ENCODE measurements around the gene RUBCN.
"Not testable (repeated sequence)": the region's sequence is repeated elsewhere in the genome, so short reads cannot be mapped to it uniquely, and the experiment has no call there.

RUBCN gene

DNA sequence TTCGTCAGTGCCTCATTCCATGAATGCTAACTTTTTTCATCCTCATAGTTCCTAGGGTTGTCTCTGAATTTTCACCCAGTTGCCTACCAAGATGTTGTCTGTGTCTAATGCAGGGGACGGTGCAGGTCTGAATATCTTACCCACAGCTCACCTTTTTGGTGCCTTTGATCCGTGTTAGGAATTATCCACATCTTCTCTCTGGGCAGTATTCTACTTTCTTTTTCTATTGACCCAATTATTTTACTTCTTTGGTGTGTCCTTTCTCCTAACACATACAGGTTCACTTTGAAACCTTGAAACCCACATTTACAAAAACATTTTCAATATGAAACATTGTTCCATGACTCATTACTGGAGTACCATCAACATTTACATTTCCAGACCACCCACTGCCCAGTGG is 80.6 kb downstream of the RUBCN start:
- not testable (repeated sequence) for DNase-seq

DNA sequence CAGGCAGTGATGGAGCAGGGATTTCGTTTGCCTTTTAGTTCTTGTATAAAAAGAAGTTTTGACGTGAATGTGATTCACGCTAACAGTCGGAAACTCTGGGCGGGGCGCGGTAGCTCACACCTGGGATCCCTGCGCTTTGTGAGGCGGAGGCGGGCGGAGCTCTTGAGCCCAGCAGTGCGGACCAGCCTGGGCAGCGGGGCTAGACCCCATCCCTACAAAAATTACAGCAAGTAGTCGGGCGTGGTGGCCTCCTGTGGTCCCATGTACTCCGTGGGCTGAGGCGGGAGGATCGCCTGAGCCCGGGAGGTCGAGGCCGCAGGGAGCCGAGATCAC is 81.7 kb downstream of the RUBCN start:
- not testable (repeated sequence) for DNase-seq

DNA sequence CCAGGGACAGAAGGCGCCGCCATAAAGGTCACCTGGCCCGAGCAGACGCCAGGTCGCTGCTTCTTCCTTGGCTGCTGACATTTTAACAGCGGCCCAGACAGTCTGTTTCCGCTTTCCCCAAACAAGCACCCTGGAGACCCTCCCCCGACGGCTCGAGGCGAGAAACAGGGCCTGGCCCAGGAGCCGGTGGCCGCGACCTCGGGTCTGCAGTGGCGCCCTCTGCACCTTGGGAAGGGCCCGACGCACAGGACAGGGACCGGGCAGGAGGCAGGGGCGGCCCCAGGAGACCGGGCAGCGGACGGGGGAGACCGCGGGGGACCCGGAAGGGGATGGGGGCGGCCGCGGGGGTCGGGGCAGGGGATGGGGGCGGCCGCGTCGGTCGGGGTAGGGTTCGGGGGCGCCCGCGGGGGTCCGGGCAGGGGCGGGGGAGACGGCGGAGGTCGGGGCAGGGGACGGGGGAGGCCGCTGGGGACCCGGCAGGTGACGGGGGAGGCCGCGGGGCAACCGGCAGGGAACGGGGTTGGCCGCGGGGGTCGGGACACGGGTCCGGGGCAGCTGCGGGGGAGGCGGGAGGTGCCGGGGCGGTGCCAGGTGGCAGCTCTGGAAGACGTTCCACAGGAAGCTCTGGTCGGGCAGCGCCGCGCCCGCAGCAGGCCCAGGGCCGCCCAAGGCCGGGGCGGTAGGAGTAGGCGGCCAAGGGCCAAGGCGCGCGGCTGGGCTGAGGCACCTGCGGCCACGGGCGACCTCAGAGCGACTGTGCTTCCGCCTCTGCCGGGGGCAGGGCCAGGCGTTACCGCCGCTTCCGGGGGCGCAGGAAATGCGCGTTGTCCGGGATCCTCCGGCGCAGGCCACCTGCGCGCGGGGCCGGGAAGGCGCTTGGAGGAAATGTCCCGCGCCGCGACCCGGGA is 82.4 kb downstream of the RUBCN start:
- not testable (repeated sequence) for DNase-seq

DNA sequence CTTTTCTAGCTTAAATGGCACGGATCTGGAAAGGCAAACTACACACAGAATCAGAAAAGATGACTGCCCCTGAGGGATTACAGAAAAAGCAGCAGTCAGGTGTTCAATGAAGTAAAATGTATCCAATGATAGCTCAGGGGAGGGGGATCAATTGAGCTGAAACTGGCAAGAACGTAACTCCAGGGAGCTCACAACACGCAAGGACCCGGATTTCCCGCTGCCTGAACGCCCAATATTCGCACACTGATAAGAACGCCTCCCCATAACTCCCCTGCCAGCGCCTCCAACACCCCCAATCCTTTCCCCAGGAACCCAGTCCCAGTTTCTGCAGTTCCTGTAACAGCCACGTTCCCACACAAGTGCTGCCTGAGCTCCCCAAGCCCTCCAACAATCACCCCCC is 83.8 kb downstream of the RUBCN start:
- not testable (repeated sequence) for DNase-seq

DNA sequence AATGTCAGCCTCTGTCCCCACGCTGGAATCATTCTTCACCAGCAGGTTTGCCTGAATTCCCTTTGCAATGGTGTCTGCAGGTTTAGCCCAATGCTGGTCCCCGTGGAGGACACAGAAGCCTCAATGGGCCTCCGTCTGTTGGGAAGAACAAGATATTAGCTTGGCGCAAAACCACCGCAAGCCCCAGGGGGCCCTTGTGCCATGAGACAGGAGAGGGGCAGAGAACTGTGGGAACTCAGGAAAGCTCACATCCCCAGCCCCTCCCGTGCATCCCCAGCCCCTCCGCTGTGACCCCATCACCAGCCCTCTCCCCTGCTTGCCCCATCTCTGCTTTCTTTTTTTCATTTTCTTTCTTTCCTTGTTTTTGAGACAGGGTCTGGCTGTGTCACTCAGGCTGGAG is 89.1 kb downstream of the RUBCN start:
- DNase-seq: not testable (repeated sequence)

DNA sequence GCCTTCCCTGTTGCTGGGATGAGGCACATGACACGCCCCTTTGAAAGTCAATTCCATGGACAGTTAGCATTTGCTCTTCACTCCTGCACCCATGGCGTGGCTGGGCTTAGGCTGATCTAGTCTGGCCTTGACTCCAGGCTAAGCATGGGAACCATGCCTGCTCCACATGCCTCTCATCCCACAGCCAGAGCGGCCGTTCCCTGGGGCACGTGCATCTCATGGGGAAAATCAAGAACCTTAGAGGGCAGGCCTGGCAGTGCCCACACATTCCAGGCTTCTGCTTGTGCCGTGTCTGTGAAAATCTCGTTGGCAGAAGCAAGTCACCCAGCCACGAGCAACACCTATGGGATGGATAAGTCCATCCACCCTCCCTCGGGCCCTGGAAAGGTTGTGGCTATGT is 89.5 kb downstream of the RUBCN start:
- DNase-seq: not testable (repeated sequence)

DNA sequence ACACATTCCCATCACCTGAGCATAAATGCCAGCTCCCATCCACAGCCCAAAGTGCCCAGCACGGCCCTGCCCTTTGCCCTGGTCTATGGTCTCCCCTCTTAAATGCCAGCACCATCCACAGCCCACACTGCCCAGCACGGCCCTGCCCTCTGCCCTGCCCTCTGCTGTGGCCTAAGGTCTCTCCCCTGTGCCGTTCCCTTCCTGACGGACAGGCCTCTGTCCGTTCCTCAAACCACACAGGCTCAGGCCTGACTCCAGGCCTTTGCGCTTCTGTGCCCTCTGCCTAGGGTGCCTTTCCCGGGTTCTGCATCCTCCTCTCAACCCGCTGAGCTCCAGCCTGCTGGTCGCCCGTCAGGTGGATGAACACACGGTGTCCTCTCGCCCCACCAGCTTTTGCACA is 90.4 kb downstream of the RUBCN start:
- DNase-seq: not testable (repeated sequence)

DNA sequence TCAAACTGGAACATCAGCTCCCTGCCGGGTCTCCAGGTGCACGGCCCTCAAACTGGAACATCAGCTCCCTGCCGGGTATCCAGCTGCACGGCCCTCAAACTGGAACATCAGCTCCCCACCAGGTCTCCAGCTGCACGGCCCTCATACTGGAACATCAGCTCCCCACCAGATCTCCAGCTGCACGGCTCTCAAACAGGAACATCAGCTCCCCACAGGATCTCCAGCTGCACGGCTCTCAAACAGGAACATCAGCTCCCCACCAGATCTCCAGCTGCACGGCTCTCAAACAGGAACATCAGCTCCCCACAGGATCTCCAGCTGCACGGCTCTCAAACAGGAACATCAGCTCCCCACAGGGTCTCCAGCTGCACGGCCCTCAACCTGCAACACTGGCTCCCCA is 99.1 kb downstream of the RUBCN start:
- DNase-seq: not testable (repeated sequence)

DNA sequence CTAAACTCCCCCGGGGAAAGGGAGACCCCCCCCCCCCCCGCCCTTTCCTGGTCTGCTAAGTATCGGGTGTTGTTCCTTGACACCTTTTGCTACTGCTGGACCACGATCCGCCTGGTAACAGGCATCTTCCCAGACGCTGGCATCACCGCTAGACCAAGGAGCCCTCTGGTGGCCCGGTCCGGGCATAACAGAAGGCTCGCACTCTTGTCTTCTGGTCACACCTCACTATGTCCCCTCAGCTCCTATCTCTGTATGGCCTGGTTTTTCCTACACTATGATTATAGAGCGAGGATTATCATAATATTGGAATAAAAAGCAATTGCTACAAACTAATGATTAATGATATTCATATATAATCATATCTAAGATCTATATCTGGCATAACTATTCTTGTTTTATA is 104.7 kb downstream of the RUBCN start:
- DNase-seq: not testable (repeated sequence)

DNA sequence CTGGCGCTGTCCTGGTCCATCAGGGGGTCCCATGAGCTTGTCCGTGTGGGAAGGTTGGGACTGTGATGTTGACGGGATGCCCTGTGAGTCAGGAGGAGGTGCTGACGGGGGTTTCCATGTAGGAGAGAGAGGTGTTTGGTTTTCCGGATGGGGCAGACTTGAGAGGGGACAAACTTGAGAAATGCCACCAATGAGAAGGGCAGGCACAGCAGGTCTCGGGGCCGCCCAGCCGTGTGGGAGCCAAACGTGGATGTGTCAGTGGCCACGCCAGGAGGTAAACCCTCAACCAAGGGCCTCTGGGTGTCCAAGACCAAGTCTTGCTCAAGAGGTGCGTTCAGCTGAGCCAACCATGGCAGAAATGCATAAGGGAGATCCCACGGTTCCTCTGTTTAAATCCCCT is 105.9 kb downstream of the RUBCN start:
- not testable (repeated sequence) for DNase-seq

DNA sequence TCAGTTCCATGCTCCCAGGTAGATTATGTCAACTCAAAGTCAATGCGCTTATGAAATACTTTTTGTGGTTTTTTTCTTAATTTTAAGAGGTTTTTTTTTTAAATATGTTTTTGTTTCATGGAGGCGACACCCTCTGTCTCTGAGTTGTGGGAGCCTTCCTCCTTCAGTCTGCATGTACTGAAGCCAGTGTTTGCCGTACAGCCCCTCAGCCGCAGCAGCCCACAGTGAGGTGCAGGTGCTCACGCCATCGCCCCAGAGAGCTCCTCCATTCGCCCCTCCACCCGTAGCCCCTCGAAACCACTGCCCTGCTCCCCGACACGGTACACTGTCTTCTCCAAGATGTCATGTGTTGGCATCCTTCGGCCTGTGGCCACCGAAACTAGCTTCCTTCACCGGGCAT is 107.4 kb downstream of the RUBCN start:
- not testable (repeated sequence) for DNase-seq

DNA sequence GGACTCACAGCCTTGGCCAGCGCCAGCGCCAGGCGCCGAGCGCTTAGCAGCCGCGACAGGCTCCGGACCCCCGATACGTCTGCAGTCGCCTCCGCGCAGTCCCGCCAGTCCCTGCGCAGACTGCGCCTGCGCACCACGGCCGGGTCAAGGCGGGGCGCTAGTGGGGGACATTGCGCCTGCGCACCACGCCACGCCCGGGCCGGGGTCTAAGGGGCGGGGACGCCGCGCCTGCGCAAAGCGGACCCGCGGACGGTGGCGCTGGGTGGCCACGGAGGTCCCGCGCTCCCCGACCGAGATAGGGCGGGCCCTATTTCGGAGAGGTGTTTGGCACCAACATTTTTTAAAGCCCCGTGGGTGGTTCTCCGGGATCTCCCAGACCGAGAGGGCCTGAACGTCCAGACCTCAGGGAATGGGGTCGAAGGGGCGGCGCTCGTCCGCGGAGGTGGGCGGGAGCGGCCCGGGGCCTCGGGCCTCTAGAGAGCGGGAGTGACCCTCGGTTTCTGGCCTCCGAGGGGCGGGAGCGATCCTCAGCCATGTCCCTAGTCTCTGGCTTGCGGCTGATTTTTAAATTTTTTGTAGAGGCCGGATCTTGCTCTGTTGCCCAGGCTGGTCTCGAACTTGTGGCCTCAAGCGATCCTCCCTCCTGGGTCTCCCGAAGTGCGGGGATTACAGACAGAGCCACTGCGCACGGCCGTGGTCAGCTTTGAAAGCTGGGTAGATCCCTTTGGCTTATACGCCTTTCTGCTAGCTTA is 108.8 kb downstream of the RUBCN start:
- peak; percentile 89 for DNase-seq

DNA sequence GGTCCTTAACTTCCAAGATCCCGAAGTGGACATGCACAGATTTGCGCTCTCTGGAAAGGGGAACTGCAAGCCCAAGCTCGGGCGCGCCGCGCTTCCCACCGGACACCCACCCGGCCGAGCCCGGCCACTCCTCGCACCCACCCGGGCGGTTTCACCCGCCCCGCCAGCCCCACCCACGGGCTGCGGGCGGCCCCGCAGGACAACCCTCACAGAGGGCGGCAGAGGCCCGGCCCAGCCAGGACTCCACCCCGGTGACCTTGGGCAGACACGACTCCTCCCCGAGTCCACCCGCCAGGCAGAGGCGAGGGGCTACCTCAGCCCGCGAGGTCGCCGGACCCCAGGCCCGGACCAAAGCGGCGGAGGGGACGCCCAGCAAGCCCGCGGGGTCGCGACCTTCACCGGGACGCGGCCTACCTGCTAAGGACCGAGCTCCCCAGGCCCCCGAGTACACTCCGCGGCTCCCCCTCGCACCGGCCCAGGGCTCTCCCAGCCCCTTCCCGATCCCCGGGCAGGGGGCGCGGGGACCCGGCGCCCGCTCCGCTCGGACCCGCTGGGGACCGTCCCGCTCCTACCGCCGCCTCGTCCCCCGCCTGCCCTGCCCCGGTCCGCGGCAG is 109.4 kb downstream of the RUBCN start:
- DNase-seq: not testable (repeated sequence)

DNA sequence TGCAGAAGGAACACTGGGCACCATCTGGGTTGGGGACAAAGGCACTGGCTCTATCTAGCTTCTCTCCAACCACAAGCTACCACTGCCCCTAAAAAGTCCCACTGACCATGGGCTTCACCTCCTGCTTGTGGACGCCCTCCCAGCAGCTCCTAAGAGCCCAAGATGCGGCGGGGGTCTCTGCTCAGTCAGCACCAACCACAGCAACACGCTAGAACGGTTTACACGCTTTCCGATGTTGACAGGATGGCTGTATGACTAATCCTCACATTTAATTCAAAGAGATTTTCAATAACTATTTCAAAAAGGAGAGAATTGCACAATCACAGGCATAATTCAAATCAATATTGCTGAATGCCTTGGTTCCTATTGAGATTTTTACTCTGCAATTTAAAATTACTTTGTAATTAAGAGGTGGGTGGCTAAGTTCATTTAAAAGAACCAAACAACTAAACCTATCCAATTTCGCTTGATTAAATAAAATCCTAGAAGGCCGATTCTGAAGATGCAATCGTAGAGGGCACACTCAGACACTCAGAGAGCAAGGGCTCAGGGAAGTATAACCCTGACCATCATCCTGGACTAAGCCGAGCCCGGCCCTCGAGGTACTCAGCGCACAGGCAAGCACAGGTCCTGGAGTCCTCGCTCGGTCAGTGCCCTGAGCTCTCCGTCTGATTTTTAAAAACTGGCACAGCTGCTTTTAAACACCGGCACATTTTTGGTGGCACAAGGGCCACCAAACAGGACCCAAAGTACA is 110.1 kb downstream of the RUBCN start:
- DNase-seq: not testable (repeated sequence)

DNA sequence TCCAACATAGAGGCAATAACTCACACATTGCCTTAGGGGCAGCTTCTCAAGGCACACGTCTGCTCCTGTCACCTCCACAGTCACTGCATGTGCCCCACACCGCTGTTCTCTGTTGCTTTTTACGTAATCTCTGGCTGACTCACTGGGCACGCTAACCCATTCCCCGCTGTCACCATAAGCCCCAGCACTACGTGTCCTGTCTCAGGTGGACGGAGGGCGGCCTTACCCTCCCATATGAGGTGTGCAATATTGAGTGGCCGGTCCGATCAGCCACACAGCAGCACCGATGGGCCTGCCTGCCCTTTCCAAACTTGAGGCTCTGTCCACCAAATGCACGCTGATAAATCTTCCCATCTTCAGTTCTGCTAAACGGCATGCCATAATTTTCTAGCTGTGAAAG is 115.2 kb downstream of the RUBCN start:
- DNase-seq: not testable (repeated sequence)

All from suppressor macrophage treated with lipopolysaccharide for 4 hours (primary cell).